HG02763 (cell line): ENCODE results near the gene FATE1.
"Not testable (repeated sequence)": the region's sequence is repeated elsewhere in the genome, so short reads cannot be mapped to it uniquely, and the experiment has no call there.

Source experiments
- ATAC-seq: cut with Tn5 transposase; IDR thresholded peaks from one replicate; pipeline ENCODE4 v1.9.1; 2021; ENCODE audit warnings: mild to moderate bottlenecking, moderate library complexity; ENCODE audit not compliant: unreplicated experiment

The FATE1 gene

GRCh38 chrX:151715752-151716151 lies at the start of gene FATE1:
FATE1 (plus strand) TSS chrX:151716035; CDS start chrX:151716120, 85 bp downstream.
- ATAC-seq, result no peak

- no peak for ATAC-seq
Measured at GRCh38 chrX:151675121-151675746, 40.6 kb upstream of the FATE1 start.

GRCh38 chrX:151676196-151676595 lies 39.6 kb upstream of the FATE1 start:
- no peak for ATAC-seq

GRCh38 chrX:151679798-151680402 lies 35.9 kb upstream of the FATE1 start:
- ATAC-seq, result no peak

GRCh38 chrX:151680805-151681204 lies 35.0 kb upstream of the FATE1 start:
- ATAC-seq, result peak; percentile 77

- no peak for ATAC-seq
Measured at GRCh38 chrX:151687635-151688034, 28.2 kb upstream of the FATE1 start.

- ATAC-seq, result no peak
Measured at GRCh38 chrX:151688695-151689094, 27.1 kb upstream of the FATE1 start.

GRCh38 chrX:151692825-151693224 lies 23.0 kb upstream of the FATE1 start:
- no peak for ATAC-seq

GRCh38 chrX:151694121-151694520 lies 21.7 kb upstream of the FATE1 start:
- no peak for ATAC-seq

- ATAC-seq, result no peak
Measured at GRCh38 chrX:151694661-151695582, 20.9 kb upstream of the FATE1 start, which contains the start of gene PRRG3. PRRG3 (plus strand) TSS chrX:151695458; CDS start chrX:151698815, 3,357 bp downstream.

GRCh38 chrX:151695583-151696340 lies 20.1 kb upstream of the FATE1 start:
- ATAC-seq, result no peak

- ATAC-seq, result not testable (repeated sequence)
Measured at GRCh38 chrX:151697082-151697481, 18.8 kb upstream of the FATE1 start.

GRCh38 chrX:151697522-151697921 lies 18.3 kb upstream of the FATE1 start:
- ATAC-seq, result no peak

- ATAC-seq, result no peak
Measured at GRCh38 chrX:151698485-151698884, 17.4 kb upstream of the FATE1 start.

- no peak for ATAC-seq
Measured at GRCh38 chrX:151699746-151700145, 16.1 kb upstream of the FATE1 start.

GRCh38 chrX:151700581-151700980 lies 15.3 kb upstream of the FATE1 start:
- ATAC-seq, result no peak

GRCh38 chrX:151701071-151701470 lies 14.8 kb upstream of the FATE1 start:
- ATAC-seq, result no peak

GRCh38 chrX:151701531-151701930 lies 14.3 kb upstream of the FATE1 start:
- ATAC-seq, result no peak

- no peak for ATAC-seq
Measured at GRCh38 chrX:151702026-151702714, 13.7 kb upstream of the FATE1 start.

GRCh38 chrX:151702741-151703340 lies 13.0 kb upstream of the FATE1 start:
- ATAC-seq, result no peak
